K562 (cell line): ENCODE measurements around the gene SLC2A6. TPM values are rescaled to one million over a fixed set of nuclear protein-coding genes. Genes with fewer than 3 reads are reported as not detected.

Experiments
- ATAC-seq: fragments of 200-7000 bp; cut with Tn5 transposase; 3 replicates; pipeline ENCODE4 v1.9.1; 2020; ENCODE audit warnings: moderate library complexity
- BruUV-seq: library from RNA; stranded (reverse); fragments of 400-500 nt; replicated peaks from 2 replicates; lab custom pipeline; 2021; lab: Mats Ljungman, UMichigan
- CTCF ChIA-PET: fragments of 300-600 bp; formaldehyde crosslinking; extraction: SDS; loops from one replicate; lab custom pipeline; 2021; ENCODE audit warnings: low intra/inter-chr PET ratio; lab: Yijun Ruan, JAX
- POLR2A ChIA-PET: fragments of 300-600, 350-650 bp; sonication (Branson Sonifier 250); formaldehyde crosslinking; extraction: SDS; loops from one replicate; lab custom pipeline; 2021; ENCODE audit warnings: antibody characterized with exemption, inconsistent platforms; lab: Yijun Ruan, JAX
- DNase-seq, 4 experiments: peaks; one replicate each; pipeline versions ENCODE4 v3.0.0 to v3.0.0-alpha.2; 2011 to 2018; ENCODE audit warnings: low spot score in 3 of 4, mixed read lengths in 3 of 4; ENCODE audit errors: extremely low read depth in 1 of 4
- FAIRE-seq: peaks from 2 replicates; lab custom pipeline; 2011; peaks lifted over from hg19 to GRCh38; lab: Jason Lieb, UNC
- H2AFZ ChIP-seq: 2 replicates; pipeline ENCODE4 v1.6.0; 2011; ENCODE audit warnings: low read depth, low read length, control low read depth, inconsistent platforms
- H3K27ac ChIP-seq: fragments of 200-600 bp; 3 replicates; pipeline ENCODE4 v1.8.0; 2011; ENCODE audit warnings: low read depth, mild to moderate bottlenecking, control low read depth, inconsistent platforms, low read length, moderate library complexity, mixed read lengths; ENCODE audit errors: extremely low read depth
- H3K27me3 ChIP-seq, 2 experiments: fragments of 300-600 bp in 1 of 2; 2 replicates in 1 of 2; 3 replicates in 1 of 2; pipeline versions ENCODE4 v1.6.0 to v1.8.0; 2011; ENCODE audit warnings: inconsistent platforms in 2 of 2, low read length in 2 of 2, mild to moderate bottlenecking in 1 of 2, mixed read lengths in 1 of 2, moderate library complexity in 1 of 2; ENCODE audit not compliant: control insufficient read depth in 2 of 2, insufficient read depth in 2 of 2
- H3K36me3 ChIP-seq: fragments of 300-600 bp; 3 replicates; pipeline ENCODE4 v1.8.0; 2011; ENCODE audit warnings: mild to moderate bottlenecking, low read length, inconsistent platforms; ENCODE audit not compliant: control insufficient read depth, insufficient read depth
- H3K4me1 ChIP-seq, 2 experiments: fragments of 200-600 bp in 1 of 2; replicated peaks in 1 of 2; 2 replicates in 1 of 2; 3 replicates in 1 of 2; pipeline versions ENCODE4 v1.5.1 to v1.8.0; 2011; ENCODE audit warnings: inconsistent platforms in 2 of 2, low read length in 2 of 2, mild to moderate bottlenecking in 1 of 2, mixed read lengths in 1 of 2, moderate library complexity in 1 of 2; ENCODE audit not compliant: control insufficient read depth in 2 of 2, insufficient read depth in 2 of 2
- H3K4me2 ChIP-seq: 2 replicates; pipeline ENCODE4 v1.6.1; 2011; ENCODE audit warnings: low read length, control low read depth, inconsistent platforms, mixed read lengths; ENCODE audit not compliant: insufficient read depth
- H3K4me3 ChIP-seq: fragments of 200-600 bp; sonication (generic), shearing (Covaris generic); 2 replicates; pipeline ENCODE4 v1.5.1; 2016; ENCODE audit warnings: control low read depth, inconsistent platforms
- H3K79me2 ChIP-seq: fragments of 200-600 bp; 3 replicates; pipeline ENCODE4 v1.8.0; 2011; ENCODE audit warnings: low read length, inconsistent platforms; ENCODE audit not compliant: control insufficient read depth, insufficient read depth
- H3K9ac ChIP-seq, 2 experiments: 2 replicates each; pipeline versions ENCODE4 v1.6.0 to v1.6.1; 2011; ENCODE audit warnings: low read depth in 2 of 2, low read length in 2 of 2, control low read depth in 1 of 2, inconsistent platforms in 1 of 2, mild to moderate bottlenecking in 1 of 2, mixed read lengths in 1 of 2; ENCODE audit not compliant: insufficient read depth in 1 of 2
- H3K9me1 ChIP-seq: one replicate; pipeline ENCODE4 v1.6.0; 2011; ENCODE audit warnings: inconsistent platforms, mild to moderate bottlenecking, low read length, moderate library complexity; ENCODE audit not compliant: control insufficient read depth, insufficient read depth
- H3K9me3 ChIP-seq: replicated peaks from 2 replicates; pipeline ENCODE4 v1.5.1; 2011; ENCODE audit warnings: low read depth, low read length, inconsistent platforms; ENCODE audit not compliant: control insufficient read depth, insufficient read depth
- H4K20me1 ChIP-seq: replicated peaks from 2 replicates; pipeline ENCODE4 v1.6.1; 2011; ENCODE audit warnings: low read length, inconsistent platforms, mixed read lengths; ENCODE audit not compliant: control insufficient read depth, insufficient read depth
- EGR1 ChIP-seq: fragments of 450-650 bp; conservative IDR thresholded peaks from 2 replicates; pipeline ENCODE4 v1.6.1; 2017; ENCODE audit warnings: mild to moderate bottlenecking
- HDAC3 ChIP-seq: fragments of 450-650 bp; IDR thresholded peaks from 2 replicates; pipeline ENCODE4 v1.6.1; 2018; ENCODE audit warnings: borderline replicate concordance, mild to moderate bottlenecking, moderate library complexity; ENCODE audit not compliant: partially characterized antibody
- ZNF408 ChIP-seq: fragments of 250-450 bp; sonication (Bioruptor Pico); IDR thresholded peaks from 2 replicates; pipeline ENCODE4 v1.4.0; 2020; ENCODE audit warnings: low read depth, mild to moderate bottlenecking, moderate library complexity
- WGBS: fragments of 100-300 bp; shearing (Covaris generic); methylation state at CpG from one replicate; pipeline ENCODE4 v1.1.6; 2016; ENCODE audit warnings: low coverage, mixed read lengths; ENCODE audit not compliant: insufficient coverage; ENCODE audit errors: missing lambda C conversion rate; 5-methylcytosine and 5-hydroxymethylcytosine counted together
- in situ Hi-C: fragments of 300-500 bp; cut with MboI; formaldehyde crosslinking; loops from 4 replicates; pipeline ENCODE4 v1.15.0; 2018; ENCODE audit warnings: inconsistent platforms, mixed read lengths
- intact Hi-C: fragments of 100-400 bp; cut with micrococcal nuclease; formaldehyde crosslinking; loops from 2 replicates; pipeline ENCODE4 v1.14.2; 2022
- polyA plus RNA-seq, 8 experiments: library from polyadenylated mRNA; depleted of rRNA in 4 of 8; stranded (reverse) in 5 of 8; unstranded in 3 of 8; fragments of >200 nt; fragmentation: Nextera tagmentation in 2 of 8; fragmentation: Illumina TruSeq in 1 of 8; extraction: Ambion mirVana in 2 of 8; extraction: Trizol in 1 of 8; gene quantifications; 2 replicates each; pipeline versions ENCODE4 v1.2.1 to v1.2.3, GENCODE V29; 2011 to 2014; ENCODE audit warnings: inconsistent platforms in 1 of 8, missing spikeins in 1 of 8
- total RNA-seq, 7 experiments: library from RNA; depleted of rRNA in 6 of 7; stranded (reverse); fragments of >200 nt in 6 of 7; fragmentation: Illumina TruSeq in 2 of 7; extraction: Trizol in 2 of 7; gene quantifications; 2 replicates each; pipeline versions ENCODE4 v1.2.1 to v1.2.3, GENCODE V29; 2011 to 2021; ENCODE audit warnings: low replicate concordance in 1 of 7
- TF ChIP-seq, protein P1 (sequence below), 2 experiments: fragments of 450-650 bp in 1 of 2; sonication (generic) in 1 of 2; formaldehyde crosslinking in 1 of 2; IDR thresholded peaks; 2 replicates each; pipeline versions ENCODE4 v1.7.1 to v1.9.0; 2016 to 2022; ENCODE audit warnings: inconsistent platforms in 1 of 2, mild to moderate bottlenecking in 1 of 2, missing genetic modification reagents in 1 of 2

Gene SLC2A6
- total and polyA plus RNA-seq, 9 of the 15 experiments (the other 6 are each of a cell fraction or from before 2014, with no cell fraction given), result 0.04 to 0.38 (median 0.09) TPM; not detected in 3

DNA sequence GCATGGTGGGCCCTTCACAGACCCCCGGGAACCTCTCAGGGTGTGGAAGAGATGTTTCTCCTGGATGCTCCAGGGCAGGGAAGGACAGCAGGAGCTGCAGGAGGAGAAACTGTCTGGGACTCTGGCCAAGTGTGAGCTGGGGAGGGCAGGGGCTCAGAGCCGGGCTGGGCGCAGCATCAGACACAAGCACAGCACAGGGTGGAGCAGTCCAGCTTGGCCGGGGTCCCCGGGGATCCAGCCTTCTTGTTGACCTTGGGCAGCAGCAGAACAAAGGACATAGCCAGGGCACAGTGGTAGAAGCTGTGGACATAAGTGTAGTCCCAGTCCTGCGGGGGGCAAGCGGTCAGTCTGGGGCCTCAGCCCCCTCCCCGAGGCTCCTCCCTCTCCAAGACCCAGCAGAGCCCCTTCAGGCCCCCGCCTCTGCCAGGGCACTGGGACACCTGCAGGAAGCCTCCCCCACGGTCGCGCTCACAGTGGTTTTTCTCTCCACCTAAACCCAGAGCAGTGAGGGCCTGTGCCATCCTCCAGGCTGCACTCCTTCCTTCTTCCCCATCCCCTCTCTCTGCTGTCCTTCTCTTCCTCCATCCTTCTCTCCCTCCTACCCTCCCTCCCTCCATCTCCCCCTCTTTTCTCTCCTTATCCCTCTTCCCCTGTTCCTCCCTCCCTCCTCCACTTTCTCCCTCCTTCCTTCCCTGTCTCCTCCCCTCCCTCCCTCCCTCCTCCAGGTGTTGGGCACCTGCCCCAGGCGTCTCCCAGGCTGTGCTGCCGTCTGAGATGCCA, 35.8 kb upstream of the SLC2A6 start (continued):
- TF ChIP-seq HDAC3, result no peak

DNA sequence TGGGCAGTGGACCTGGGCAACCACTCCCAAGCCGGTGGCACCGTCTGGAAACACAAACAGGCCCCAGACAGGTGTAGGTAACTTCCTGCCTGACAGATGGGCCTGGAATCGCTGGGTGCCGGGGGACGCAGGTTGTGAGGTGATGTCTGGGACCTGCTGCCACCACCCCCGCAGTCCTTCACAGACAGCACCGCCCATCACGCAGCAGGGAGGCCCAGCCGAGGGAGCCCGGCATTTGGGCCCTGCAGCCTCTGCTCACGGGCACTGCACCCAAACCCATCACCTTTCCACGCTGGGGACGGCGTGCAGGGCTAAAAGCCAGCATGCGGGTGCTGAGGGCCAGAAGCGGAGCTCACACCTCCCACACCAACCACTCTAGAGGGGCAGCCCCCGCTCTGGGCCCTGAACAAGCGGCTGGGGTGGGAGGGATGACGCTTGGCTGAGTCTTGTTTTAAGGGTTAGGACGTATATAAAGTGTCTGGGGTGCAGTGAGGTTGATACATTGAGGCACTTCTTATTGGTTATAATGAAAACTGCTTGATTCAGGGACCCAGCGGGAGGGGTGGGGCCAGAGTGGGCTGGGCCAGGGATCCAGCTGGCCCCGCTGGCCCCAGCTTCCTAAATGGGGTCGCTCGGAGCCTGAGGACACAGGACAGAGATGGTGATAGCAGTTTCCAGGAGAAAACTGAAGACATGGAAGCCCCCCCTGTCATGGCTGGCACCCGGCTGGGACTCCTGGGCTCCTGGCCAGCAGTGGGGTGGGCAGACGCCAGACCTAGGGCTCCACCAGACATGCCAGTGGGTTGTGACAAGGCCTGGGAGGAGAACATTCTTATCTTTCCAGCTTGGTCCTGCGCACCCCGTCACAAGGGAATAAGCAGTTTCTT, 34.6 kb upstream of the SLC2A6 start:
- no peak for ATAC-seq
- no peak overlapping the region for H3K27ac ChIP-seq
- BruUV-seq, result no TSS peak
- POLR2A ChIA-PET, result interaction anchor here (0.5 to 1.3 kb wide), 2 partner anchors 16 to 115 kb away, joined by 3 read pairs; no protein-coding TSS in a partner anchor
- H4K20me1 ChIP-seq, result no peaks in the 10 kb centered on the region; the same call in none of the 2 replicates
- peak overlapping the region in 1 of 2 experiments; percentile 20; a peak in 1 of 4 replicates for H3K9ac ChIP-seq
- no peaks in the 10 kb centered on the region for H3K79me2 ChIP-seq
- WGBS, result 4% methylated on average over 26 of the region's 28 CpGs
- no peak for FAIRE-seq
- H3K4me1 ChIP-seq, result peaks cover 0 to 23% of the 10 kb centered on the region in 2 experiments; a peak in 2 of 5 replicates
- DNase-seq, result peak in 2 of 4 experiments; percentile 26 to 44
- CTCF ChIA-PET, result interaction anchor here (0.6 kb wide), 1 partner anchor 41 kb away, joined by 3 read pairs; no protein-coding TSS in a partner anchor
- no peak overlapping the region for H3K4me3 ChIP-seq
- no peaks in the 10 kb centered on the region for H3K9me1 ChIP-seq
- peaks cover 20 to 60% of the 10 kb centered on the region in 2 experiments for H3K27me3 ChIP-seq
- H3K4me2 ChIP-seq, result no peak overlapping the region
- H3K9me3 ChIP-seq, result peaks cover 7% of the 10 kb centered on the region; the same call in 1 of the 2 replicates
- no peaks in the 10 kb centered on the region; the same call in 2 of the 3 replicates for H3K36me3 ChIP-seq
- in situ Hi-C loops (no loop called here), intact Hi-C loops (no loop called here)
- no peak overlapping the region for H2AFZ ChIP-seq
- TF ChIP-seq, protein P1, sequence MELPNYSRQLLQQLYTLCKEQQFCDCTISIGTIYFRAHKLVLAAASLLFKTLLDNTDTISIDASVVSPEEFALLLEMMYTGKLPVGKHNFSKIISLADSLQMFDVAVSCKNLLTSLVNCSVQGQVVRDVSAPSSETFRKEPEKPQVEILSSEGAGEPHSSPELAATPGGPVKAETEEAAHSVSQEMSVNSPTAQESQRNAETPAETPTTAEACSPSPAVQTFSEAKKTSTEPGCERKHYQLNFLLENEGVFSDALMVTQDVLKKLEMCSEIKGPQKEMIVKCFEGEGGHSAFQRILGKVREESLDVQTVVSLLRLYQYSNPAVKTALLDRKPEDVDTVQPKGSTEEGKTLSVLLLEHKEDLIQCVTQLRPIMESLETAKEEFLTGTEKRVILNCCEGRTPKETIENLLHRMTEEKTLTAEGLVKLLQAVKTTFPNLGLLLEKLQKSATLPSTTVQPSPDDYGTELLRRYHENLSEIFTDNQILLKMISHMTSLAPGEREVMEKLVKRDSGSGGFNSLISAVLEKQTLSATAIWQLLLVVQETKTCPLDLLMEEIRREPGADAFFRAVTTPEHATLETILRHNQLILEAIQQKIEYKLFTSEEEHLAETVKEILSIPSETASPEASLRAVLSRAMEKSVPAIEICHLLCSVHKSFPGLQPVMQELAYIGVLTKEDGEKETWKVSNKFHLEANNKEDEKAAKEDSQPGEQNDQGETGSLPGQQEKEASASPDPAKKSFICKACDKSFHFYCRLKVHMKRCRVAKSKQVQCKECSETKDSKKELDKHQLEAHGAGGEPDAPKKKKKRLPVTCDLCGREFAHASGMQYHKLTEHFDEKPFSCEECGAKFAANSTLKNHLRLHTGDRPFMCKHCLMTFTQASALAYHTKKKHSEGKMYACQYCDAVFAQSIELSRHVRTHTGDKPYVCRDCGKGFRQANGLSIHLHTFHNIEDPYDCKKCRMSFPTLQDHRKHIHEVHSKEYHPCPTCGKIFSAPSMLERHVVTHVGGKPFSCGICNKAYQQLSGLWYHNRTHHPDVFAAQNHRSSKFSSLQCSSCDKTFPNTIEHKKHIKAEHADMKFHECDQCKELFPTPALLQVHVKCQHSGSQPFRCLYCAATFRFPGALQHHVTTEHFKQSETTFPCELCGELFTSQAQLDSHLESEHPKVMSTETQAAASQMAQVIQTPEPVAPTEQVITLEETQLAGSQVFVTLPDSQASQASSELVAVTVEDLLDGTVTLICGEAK (IDR thresholded peaks at IDR 0.05), result no peak
- TF ChIP-seq, protein P1 (CRISPR knock-in tag; IDR thresholded peaks at IDR 0.05), result no peak
- TF ChIP-seq EGR1 (peak; percentile 58), ZNF408 (CRISPR knock-in tag) (no peak)
